PC-3 (cell line): Measurements from ENCODE around the gene MROH2A.

Experiments
- CTCF ChIP-seq: fragments of 300-600 bp; sonication (generic); conservative IDR thresholded peaks from 2 replicates; pipeline ENCODE4 v1.5.1; 2017; ENCODE audit warnings: antibody characterized with exemption, low read depth, mild to moderate bottlenecking, low read length
- EZH2 ChIP-seq: fragments of 300-600 bp; sonication (generic); IDR thresholded peaks from one replicate; pipeline ENCODE4 v1.6.1; 2017; ENCODE audit warnings: antibody characterized with exemption, mild to moderate bottlenecking, low read length; ENCODE audit not compliant: unreplicated experiment
- EZH2phosphoT487 ChIP-seq: fragments of 300-600 bp; sonication (generic); IDR thresholded peaks from 2 replicates; pipeline ENCODE4 v1.6.1; 2018; ENCODE audit warnings: mild to moderate bottlenecking, antibody characterized with exemption, low read length, borderline replicate concordance

GRCh38 chr2:233853353-233853752, 75.2 kb downstream of the MROH2A start:
- TF ChIP-seq CTCF, result no peak
- TF ChIP-seq EZH2phosphoT487, result no peak
- TF ChIP-seq EZH2, result no peak
